NCI-H345 (cell line): ENCODE results near the gene EHBP1L1.

ENCODE experiments used
- DNase-seq: peaks from one replicate; lab custom pipeline; 2025; lab: John Stamatoyannopoulos, UW

EHBP1L1 gene

GRCh38 chr11:65546217-65546958, 29.5 kb upstream of the EHBP1L1 start:
- peak; percentile 94 for DNase-seq

GRCh38 chr11:65547446-65548125, 28.3 kb upstream of the EHBP1L1 start:
- no peak for DNase-seq

- no peak for DNase-seq
These were observed 27.5 kb upstream of the EHBP1L1 start for GRCh38 chr11:65548395-65548794.

GRCh38 chr11:65549096-65549495, 26.8 kb upstream of the EHBP1L1 start:
- DNase-seq: no peak

GRCh38 chr11:65551572-65552387, 24.1 kb upstream of the EHBP1L1 start:
- peak; percentile 76 for DNase-seq

GRCh38 chr11:65552388-65552951, 23.4 kb upstream of the EHBP1L1 start:
- DNase-seq: no peak

GRCh38 chr11:65553301-65554001, 22.4 kb upstream of the EHBP1L1 start:
- DNase-seq: peak; percentile 64

GRCh38 chr11:65554057-65554818, 21.6 kb upstream of the EHBP1L1 start:
- DNase-seq: no peak

GRCh38 chr11:65554842-65555430, 20.9 kb upstream of the EHBP1L1 start:
- DNase-seq: no peak

GRCh38 chr11:65555693-65556231, 20.1 kb upstream of the EHBP1L1 start:
- DNase-seq: no peak

- DNase-seq: no peak
These were observed 19.2 kb upstream of the EHBP1L1 start for GRCh38 chr11:65556470-65557279.

- DNase-seq: no peak
These were observed 18.4 kb upstream of the EHBP1L1 start for GRCh38 chr11:65557280-65558001.

- peak; percentile 66 for DNase-seq
These were observed 17.6 kb upstream of the EHBP1L1 start, which contains the start of gene LTBP3 for GRCh38 chr11:65558002-65558929. Gene LTBP3 (minus strand): TSS chr11:65558359. CDS start chr11:65557959, 400 bp downstream.

- no peak for DNase-seq
These were observed 16.8 kb upstream of the EHBP1L1 start for GRCh38 chr11:65558930-65559509.

GRCh38 chr11:65559535-65559934, 16.3 kb upstream of the EHBP1L1 start:
- DNase-seq: no peak

- peak; percentile 81 for DNase-seq
These were observed 15.8 kb upstream of the EHBP1L1 start for GRCh38 chr11:65559951-65560537.
